Stimulated activated effector memory CD8-positive, alpha-beta T cell treated with anti-CD3 and anti-CD28 coated beads, Interleukin-12 subunit alpha, Interleukin-12 subunit beta, amount 100 ng/mL, for 72 hours (primary cell): ENCODE data around the gene SCN3B.

Experiments used
- ATAC-seq: fragments of 150-1000 bp; cut with Tn5 transposase; 2 replicates; pipeline ENCODE4 v1.10.0; 2021
- DNase-seq, 2 donors: peaks; one replicate each; pipeline ENCODE4 v3.0.0; 2021 to 2022; ENCODE audit warnings: low spot score in 2 of 2
- H3K27ac Mint-ChIP-seq: one replicate; pipeline ENCODE4 v1.8.0; 2022; ENCODE audit warnings: mild to moderate bottlenecking, mixed read lengths
- H3K36me3 Mint-ChIP-seq: one replicate; pipeline ENCODE4 v1.8.0; 2022; ENCODE audit warnings: mild to moderate bottlenecking, mixed read lengths
- H3K4me1 Mint-ChIP-seq: one replicate; pipeline ENCODE4 v1.8.0; 2022; ENCODE audit warnings: mixed read lengths
- H3K4me3 Mint-ChIP-seq: one replicate; pipeline ENCODE4 v1.8.0; 2022; ENCODE audit warnings: mild to moderate bottlenecking, mixed read lengths
- H3K9me3 Mint-ChIP-seq: one replicate; pipeline ENCODE4 v1.8.0; 2022; ENCODE audit warnings: mixed read lengths

Gene SCN3B

GRCh38 chr11:123640677-123641494 lies 13.5 kb downstream of the SCN3B start:
- Mint-ChIP-seq H3K36me3 (peaks cover 5% of the 10 kb centered on the region), H3K27ac (no peak overlapping the region)

GRCh38 chr11:123640029-123640428 lies 14.4 kb downstream of the SCN3B start:
- H3K4me3 Mint-ChIP-seq: no peak overlapping the region
- ATAC-seq (no peak), DNase-seq (no peak)
- no peak overlapping the region for H3K27ac Mint-ChIP-seq
- no peaks in the 10 kb centered on the region for H3K9me3 Mint-ChIP-seq
- peaks cover 5% of the 10 kb centered on the region for H3K36me3 Mint-ChIP-seq
- peaks cover 6% of the 10 kb centered on the region for H3K4me1 Mint-ChIP-seq

More at GRCh38 chr11:123640677-123641494, 13.5 kb downstream of the SCN3B start:
- peak; percentile 29 to 74 for DNase-seq
- H3K4me1 Mint-ChIP-seq: peaks cover 6% of the 10 kb centered on the region
- H3K9me3 Mint-ChIP-seq: no peaks in the 10 kb centered on the region
- ATAC-seq: peak; percentile 75
- H3K4me3 Mint-ChIP-seq: no peak overlapping the region

- no peaks in the 10 kb centered on the region for H3K36me3 Mint-ChIP-seq
Observed at GRCh38 chr11:123630126-123630608, 24.3 kb downstream of the SCN3B start.

GRCh38 chr11:123628936-123629683 lies 25.3 kb downstream of the SCN3B start:
- ATAC-seq: no peak
- Mint-ChIP-seq H3K36me3 (peaks cover 2% of the 10 kb centered on the region), H3K4me1 (no peaks in the 10 kb centered on the region), H3K27ac (no peak overlapping the region), H3K9me3 (no peaks in the 10 kb centered on the region), H3K4me3 (no peak overlapping the region)
- DNase-seq: no peak

More at GRCh38 chr11:123630126-123630608, 24.3 kb downstream of the SCN3B start:
- DNase-seq (no peak), ATAC-seq (no peak)
- Mint-ChIP-seq H3K27ac (no peak overlapping the region), H3K4me3 (no peak overlapping the region), H3K9me3 (no peaks in the 10 kb centered on the region), H3K4me1 (no peaks in the 10 kb centered on the region)

- no peak overlapping the region for H3K27ac Mint-ChIP-seq
- H3K4me1 Mint-ChIP-seq: no peaks in the 10 kb centered on the region
- H3K9me3 Mint-ChIP-seq: no peaks in the 10 kb centered on the region
- DNase-seq: no peak
- no peak overlapping the region for H3K4me3 Mint-ChIP-seq
- H3K36me3 Mint-ChIP-seq: peaks cover 27% of the 10 kb centered on the region
- ATAC-seq: no peak
Observed at GRCh38 chr11:123624974-123625373, 29.4 kb downstream of the SCN3B start.

GRCh38 chr11:123622576-123622975 lies 31.8 kb downstream of the SCN3B start:
- Mint-ChIP-seq H3K4me3 (no peak overlapping the region), H3K9me3 (no peaks in the 10 kb centered on the region), H3K4me1 (no peaks in the 10 kb centered on the region), H3K36me3 (peaks cover 40% of the 10 kb centered on the region), H3K27ac (no peak overlapping the region)
- DNase-seq (no peak), ATAC-seq (no peak)

GRCh38 chr11:123616505-123617198 lies 37.8 kb downstream of the SCN3B start:
- no peaks in the 10 kb centered on the region for H3K9me3 Mint-ChIP-seq
- ATAC-seq: no peak
- no peak overlapping the region for H3K4me3 Mint-ChIP-seq
- peaks cover 61% of the 10 kb centered on the region for H3K36me3 Mint-ChIP-seq
- H3K4me1 Mint-ChIP-seq: no peaks in the 10 kb centered on the region
- peak overlapping the region; percentile 41 for H3K27ac Mint-ChIP-seq
- DNase-seq: no peak

GRCh38 chr11:123611698-123612097 lies 42.7 kb downstream of the SCN3B start:
- Mint-ChIP-seq H3K9me3 (no peaks in the 10 kb centered on the region), H3K27ac (no peak overlapping the region), H3K4me3 (no peak overlapping the region), H3K4me1 (no peaks in the 10 kb centered on the region), H3K36me3 (peaks cover 51% of the 10 kb centered on the region)
- DNase-seq (no peak), ATAC-seq (no peak)

GRCh38 chr11:123608945-123609344 lies 45.5 kb downstream of the SCN3B start:
- Mint-ChIP-seq H3K4me3 (no peak overlapping the region), H3K4me1 (no peaks in the 10 kb centered on the region), H3K27ac (no peak overlapping the region), H3K36me3 (peaks cover 44% of the 10 kb centered on the region), H3K9me3 (no peaks in the 10 kb centered on the region)
- DNase-seq (no peak), ATAC-seq (no peak)

- Mint-ChIP-seq H3K4me3 (no peak overlapping the region), H3K4me1 (no peaks in the 10 kb centered on the region), H3K9me3 (no peaks in the 10 kb centered on the region), H3K36me3 (peaks cover 44% of the 10 kb centered on the region), H3K27ac (no peak overlapping the region)
- no peak for DNase-seq
- no peak for ATAC-seq
Observed at GRCh38 chr11:123608371-123608770, 46.1 kb downstream of the SCN3B start.

- ATAC-seq (no peak), DNase-seq (no peak)
- no peaks in the 10 kb centered on the region for H3K9me3 Mint-ChIP-seq
- no peak overlapping the region for H3K27ac Mint-ChIP-seq
- no peaks in the 10 kb centered on the region for H3K4me1 Mint-ChIP-seq
- H3K4me3 Mint-ChIP-seq: no peak overlapping the region
- H3K36me3 Mint-ChIP-seq: peaks cover 42% of the 10 kb centered on the region
Observed at GRCh38 chr11:123607781-123608180, 46.6 kb downstream of the SCN3B start.

GRCh38 chr11:123603666-123604065 lies 50.8 kb downstream of the SCN3B start:
- H3K4me1 Mint-ChIP-seq: no peaks in the 10 kb centered on the region
- H3K9me3 Mint-ChIP-seq: no peaks in the 10 kb centered on the region
- ATAC-seq (no peak), DNase-seq (no peak)
- H3K4me3 Mint-ChIP-seq: no peak overlapping the region
- H3K36me3 Mint-ChIP-seq: peaks cover 50% of the 10 kb centered on the region
- no peak overlapping the region for H3K27ac Mint-ChIP-seq

GRCh38 chr11:123601743-123602142 lies 52.7 kb downstream of the SCN3B start:
- Mint-ChIP-seq H3K36me3 (peaks cover 43% of the 10 kb centered on the region), H3K27ac (no peak overlapping the region), H3K4me3 (no peak overlapping the region), H3K4me1 (no peaks in the 10 kb centered on the region), H3K9me3 (no peaks in the 10 kb centered on the region)
- no peak for DNase-seq
- no peak for ATAC-seq

- no peak overlapping the region for H3K27ac Mint-ChIP-seq
- no peak overlapping the region for H3K4me3 Mint-ChIP-seq
- DNase-seq: no peak
Observed at GRCh38 chr11:123601136-123601535, 53.3 kb downstream of the SCN3B start.

GRCh38 chr11:123597859-123598258 lies 56.6 kb downstream of the SCN3B start:
- ATAC-seq (no peak), DNase-seq (no peak)
- H3K4me1 Mint-ChIP-seq: no peaks in the 10 kb centered on the region
- no peak overlapping the region for H3K4me3 Mint-ChIP-seq
- H3K27ac Mint-ChIP-seq: no peak overlapping the region
- H3K9me3 Mint-ChIP-seq: no peaks in the 10 kb centered on the region
- H3K36me3 Mint-ChIP-seq: peaks cover 19% of the 10 kb centered on the region

More at GRCh38 chr11:123601136-123601535, 53.3 kb downstream of the SCN3B start:
- no peaks in the 10 kb centered on the region for H3K4me1 Mint-ChIP-seq
- H3K9me3 Mint-ChIP-seq: no peaks in the 10 kb centered on the region
- no peak for ATAC-seq
- peaks cover 43% of the 10 kb centered on the region for H3K36me3 Mint-ChIP-seq
